GM06990 (cell line): Measurements from ENCODE around the gene BHLHA15.

Experiments used
- DNase-seq: peaks from one replicate; pipeline ENCODE4 v3.0.0-alpha.2; 2011; ENCODE audit not compliant: insufficient read length; ENCODE audit errors: extremely low read depth
- H3K27me3 ChIP-seq: replicated peaks from 2 replicates; pipeline ENCODE4 v1.6.0; 2011; ENCODE audit warnings: low read length; ENCODE audit not compliant: control insufficient read depth, insufficient read depth
- H3K36me3 ChIP-seq: 2 replicates; pipeline ENCODE4 v1.5.1; 2011; ENCODE audit warnings: low read length; ENCODE audit not compliant: control insufficient read depth, insufficient read depth
- H3K4me3 ChIP-seq: replicated peaks from 2 replicates; pipeline ENCODE4 v1.5.1; 2011; ENCODE audit warnings: low read depth, mild to moderate bottlenecking, control low read depth, low read length
- CTCF ChIP-seq: IDR thresholded peaks from 2 replicates; pipeline ENCODE4 v1.5.1; 2011; ENCODE audit warnings: low read length, control low read depth, mild to moderate bottlenecking, inconsistent platforms; ENCODE audit not compliant: insufficient read depth, poor library complexity, severe bottlenecking

Gene BHLHA15

DNA sequence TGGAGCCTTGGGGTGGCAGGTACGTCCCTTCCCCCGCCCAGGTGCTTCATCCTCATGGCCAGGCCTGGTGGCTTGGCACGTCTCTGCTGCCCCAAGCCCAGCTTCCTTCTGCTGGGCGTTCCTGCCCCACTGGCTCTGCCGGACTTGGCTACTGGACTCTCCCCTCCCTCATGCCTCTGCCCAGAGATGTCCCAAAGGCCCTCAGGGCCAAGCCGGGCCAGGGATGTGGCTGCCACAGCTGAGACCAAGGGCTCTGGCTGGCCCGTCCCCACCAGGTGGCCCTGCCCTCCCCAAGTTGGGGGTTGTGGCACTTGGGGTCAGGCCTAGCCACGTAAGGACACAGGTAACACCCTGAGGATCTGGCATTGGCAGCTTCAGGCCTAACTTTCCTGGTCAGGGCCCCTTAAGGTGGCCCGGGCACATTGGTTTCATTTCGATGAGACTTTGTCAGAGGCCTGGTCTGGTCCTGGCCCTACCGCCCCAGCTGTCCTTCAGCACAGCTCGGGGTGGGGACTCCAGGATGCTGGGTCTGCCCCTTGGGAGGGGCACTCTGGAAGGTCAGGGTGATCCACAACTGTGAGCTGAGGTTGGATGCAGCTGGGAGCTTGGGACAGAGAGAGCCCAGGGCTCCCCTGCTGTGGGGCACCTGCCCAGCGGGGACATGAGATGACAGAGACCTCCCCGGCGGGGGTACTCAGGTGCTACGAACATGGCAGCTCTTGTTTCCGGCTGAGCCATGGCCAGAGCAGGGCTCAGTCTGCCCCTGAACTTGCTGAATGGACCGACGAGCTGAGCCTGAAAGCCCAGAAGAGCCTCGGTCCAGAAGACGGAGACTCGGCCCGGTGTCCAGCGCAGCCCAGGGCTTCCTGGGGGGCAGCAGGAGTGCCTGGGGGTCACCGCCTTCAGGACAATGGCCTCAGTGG is 2.9 kb downstream of the BHLHA15 start:
- no peak overlapping the region for H3K4me3 ChIP-seq
- no peak for DNase-seq
- TF ChIP-seq CTCF = no peak
- no peaks in the 10 kb centered on the region; the same call in none of the 2 replicates for H3K36me3 ChIP-seq
- H3K27me3 ChIP-seq = no peaks in the 10 kb centered on the region

DNA sequence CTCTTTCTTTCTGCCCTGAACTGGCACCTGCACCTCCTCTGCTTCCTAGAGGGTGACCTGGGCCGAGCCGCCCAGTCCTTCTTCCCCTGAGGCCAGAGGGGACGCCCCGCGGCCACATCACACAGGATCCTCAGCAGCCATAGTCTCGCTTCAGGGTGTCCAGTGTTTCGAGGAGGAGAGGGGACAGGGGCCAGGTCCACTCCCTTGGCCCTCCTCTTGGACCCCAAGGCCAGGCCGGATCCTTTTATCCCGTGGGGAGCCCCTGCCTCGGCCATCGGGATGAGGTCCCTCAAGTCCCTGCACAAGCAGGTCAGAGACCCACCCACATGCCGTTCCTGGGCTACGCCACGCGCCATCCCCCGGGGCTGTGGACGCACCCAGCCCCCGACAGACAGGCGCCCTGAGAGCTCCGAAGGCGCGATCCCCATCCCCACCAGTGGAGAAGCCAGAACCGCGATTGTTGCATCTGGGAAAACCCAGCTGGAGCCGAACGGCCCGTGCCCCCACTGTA is 3.6 kb downstream of the BHLHA15 start:
- Histone ChIP-seq H3K27me3 (no peaks in the 10 kb centered on the region), H3K36me3 (no peaks in the 10 kb centered on the region; the same call in none of the 2 replicates), H3K4me3 (no peak overlapping the region)
- DNase-seq = no peak
- no peak for TF ChIP-seq CTCF

DNA sequence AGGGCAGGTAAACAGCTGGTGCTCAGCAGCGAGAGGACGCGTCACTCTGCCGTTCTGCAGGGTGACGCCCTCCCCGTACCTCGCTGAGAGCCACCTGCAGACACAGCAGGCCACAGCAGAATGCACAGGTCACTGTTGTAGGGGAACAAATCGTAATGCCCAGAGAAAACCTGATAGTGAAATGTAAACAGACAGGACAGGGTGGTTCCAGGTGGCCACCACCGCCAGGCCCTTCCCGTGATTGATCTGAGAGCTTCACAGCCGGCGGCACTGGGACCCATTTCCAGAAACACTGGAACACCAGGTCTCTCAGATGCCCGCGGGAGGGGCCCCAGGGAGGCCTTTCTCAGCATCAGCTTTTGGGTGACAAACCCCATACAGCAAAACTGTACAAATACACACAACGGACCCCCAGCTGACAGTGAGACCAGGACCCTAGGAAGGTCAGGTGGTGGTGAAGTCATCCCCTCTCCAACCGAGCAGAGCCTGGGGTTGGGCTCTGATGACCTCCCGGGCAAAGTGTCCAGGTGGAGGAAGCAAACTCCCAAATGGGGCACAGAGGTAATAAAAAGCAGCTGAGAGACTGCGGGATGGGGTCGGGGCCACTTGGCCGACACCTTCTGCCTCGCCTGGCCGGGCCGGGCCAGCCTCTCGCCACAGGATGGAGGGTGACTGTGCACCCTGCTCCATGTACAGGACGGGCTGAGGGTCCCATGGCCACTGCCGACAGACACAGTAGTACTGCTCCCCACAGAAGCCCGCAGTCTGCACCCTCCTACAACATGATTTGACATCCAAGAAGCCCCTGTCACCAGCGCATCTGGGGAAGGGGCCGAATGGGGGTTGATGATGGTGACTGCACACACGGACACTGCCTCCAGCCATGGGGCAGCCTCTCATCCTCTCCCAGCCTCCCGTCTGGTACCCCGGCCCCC is 4.6 kb downstream of the BHLHA15 start:
- no peak for TF ChIP-seq CTCF
- Histone ChIP-seq H3K27me3 (no peaks in the 10 kb centered on the region), H3K36me3 (no peaks in the 10 kb centered on the region; the same call in none of the 2 replicates), H3K4me3 (no peak overlapping the region)
- DNase-seq = no peak

DNA sequence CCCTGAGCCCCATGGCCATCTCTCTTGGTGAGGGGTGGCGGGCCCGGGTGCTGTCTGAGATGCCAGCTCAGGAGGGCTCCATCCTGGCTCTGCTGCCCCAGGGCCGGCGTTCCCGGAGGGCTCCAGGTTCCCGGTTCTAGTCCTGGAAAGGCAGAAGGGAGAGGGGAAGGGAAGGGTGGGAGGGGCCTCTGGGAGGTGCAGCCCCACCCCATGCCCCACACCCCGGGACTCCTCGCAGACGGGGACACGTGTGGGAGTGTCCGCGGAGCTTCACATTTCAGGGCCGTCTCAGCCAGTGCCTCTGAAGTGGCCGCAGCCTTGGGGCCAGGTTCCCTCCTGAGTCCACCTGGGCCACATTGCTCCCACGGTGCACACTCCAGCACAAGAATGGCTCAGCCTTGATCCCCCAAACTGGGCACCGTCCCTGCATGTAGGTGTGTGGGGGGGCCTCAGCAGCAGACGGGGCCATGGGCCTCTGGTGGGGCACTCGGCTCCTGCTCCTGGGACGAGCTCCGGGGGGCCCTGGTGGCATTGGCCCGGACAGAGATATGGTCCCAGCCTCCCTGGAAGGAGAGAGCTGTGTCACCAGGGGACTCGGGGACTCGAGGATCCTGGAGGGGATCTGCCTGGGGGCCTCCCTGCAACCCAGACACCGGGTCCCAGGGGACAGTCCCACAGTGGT is 5.8 kb downstream of the BHLHA15 start:
- H3K36me3 ChIP-seq = peaks cover 5% of the 10 kb centered on the region
- no peaks in the 10 kb centered on the region for H3K27me3 ChIP-seq
- no peak for DNase-seq
- no peak for TF ChIP-seq CTCF
- H3K4me3 ChIP-seq = no peak overlapping the region
